Measurements from ENCODE around the gene TBX22.
"Not testable (repeated sequence)": the region's sequence is repeated elsewhere in the genome, so short reads cannot be mapped to it uniquely, and the experiment has no call there.

The TBX22 gene, protein sequence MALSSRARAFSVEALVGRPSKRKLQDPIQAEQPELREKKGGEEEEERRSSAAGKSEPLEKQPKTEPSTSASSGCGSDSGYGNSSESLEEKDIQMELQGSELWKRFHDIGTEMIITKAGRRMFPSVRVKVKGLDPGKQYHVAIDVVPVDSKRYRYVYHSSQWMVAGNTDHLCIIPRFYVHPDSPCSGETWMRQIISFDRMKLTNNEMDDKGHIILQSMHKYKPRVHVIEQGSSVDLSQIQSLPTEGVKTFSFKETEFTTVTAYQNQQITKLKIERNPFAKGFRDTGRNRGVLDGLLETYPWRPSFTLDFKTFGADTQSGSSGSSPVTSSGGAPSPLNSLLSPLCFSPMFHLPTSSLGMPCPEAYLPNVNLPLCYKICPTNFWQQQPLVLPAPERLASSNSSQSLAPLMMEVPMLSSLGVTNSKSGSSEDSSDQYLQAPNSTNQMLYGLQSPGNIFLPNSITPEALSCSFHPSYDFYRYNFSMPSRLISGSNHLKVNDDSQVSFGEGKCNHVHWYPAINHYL

DNA sequence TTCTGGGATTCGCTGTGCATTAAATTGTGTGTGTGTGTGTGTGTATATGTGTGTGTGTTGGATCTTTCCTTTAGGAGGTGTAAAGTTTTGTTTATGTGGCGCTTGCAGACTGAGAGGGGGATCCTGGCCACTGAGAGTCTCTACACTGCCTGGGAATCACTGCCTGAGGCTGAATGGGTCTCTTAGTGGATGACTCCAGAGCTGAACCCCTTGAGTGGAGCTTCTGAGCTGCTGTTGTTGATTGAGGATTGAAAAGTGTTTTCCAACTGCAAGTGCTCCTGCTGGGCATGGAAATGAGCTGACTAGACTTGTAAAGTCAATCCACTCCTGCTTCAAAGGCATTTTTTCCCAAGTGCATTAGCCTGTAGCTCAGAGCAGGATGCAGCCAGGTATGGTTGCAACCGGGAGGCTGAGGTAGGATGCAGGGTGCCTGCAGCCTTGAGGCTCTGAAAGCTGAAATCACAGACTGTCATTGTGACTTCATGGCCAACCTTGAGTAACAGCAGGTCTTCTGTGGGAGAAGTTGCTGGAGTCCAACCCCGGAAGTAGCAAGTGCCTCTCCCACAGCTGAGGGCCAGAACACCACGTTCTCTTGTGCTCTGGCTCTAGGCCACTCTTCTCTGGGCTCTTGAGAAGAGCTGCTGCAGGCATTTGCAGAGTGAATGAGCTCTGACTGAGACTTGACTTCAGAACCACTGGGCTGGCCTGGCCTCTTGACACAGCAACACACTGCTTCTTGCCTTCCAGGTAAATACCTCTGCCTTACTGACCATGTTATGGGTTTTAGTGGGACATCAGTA is at the start of gene TBX22:
Gene TBX22, plus strand, starts transcription at position 613 of the 800 bp plus-strand sequence. CDS start 7,517 bp downstream, outside the sequence.
- in situ Hi-C loops (cut with MboI; ENCODE audit: low sequenced_read_pairs) = no loop called here

DNA sequence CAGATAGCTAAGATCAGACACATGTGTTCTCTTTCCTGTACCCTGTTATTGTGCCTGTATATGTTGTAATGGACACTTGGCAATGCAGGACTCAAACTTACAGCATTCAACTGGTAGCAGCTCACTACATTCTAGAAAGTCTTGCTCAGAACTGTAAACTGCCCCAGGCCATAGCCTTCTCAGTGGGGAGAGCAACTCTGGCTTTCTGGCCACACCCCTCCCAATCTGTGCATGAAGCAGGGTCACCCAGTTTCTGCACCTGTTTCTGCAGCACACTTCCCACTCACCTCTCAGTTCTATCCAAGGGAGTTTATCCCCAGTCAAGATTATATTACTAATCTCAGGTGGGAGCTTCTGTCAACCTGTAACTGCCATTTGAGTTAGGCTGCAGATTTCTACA is 38.9 kb upstream of the TBX22 start:
- in situ Hi-C loops (cut with MboI; ENCODE audit: low sequenced_read_pairs) = no loop called here

DNA sequence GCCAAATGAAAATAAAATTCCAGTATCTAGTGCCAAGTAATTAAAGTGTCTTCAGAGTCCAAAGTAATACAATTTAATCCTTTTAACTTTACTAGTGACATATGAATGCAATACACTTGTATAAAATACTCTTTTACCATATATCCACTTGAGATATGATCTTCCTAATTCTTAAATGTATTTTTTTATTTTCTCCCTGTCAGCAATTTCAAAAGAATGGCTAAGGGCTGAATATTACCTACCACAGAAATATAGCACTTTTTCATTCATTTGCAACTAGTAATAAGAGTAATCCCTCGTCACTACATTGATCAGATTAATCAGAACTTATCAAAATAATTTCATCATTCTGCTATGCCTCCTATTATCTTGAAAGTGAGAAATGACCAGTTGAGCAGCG is 10.1 kb upstream of the TBX22 start:
- in situ Hi-C loops (cut with MboI; ENCODE audit: low sequenced_read_pairs) = no loop called here

DNA sequence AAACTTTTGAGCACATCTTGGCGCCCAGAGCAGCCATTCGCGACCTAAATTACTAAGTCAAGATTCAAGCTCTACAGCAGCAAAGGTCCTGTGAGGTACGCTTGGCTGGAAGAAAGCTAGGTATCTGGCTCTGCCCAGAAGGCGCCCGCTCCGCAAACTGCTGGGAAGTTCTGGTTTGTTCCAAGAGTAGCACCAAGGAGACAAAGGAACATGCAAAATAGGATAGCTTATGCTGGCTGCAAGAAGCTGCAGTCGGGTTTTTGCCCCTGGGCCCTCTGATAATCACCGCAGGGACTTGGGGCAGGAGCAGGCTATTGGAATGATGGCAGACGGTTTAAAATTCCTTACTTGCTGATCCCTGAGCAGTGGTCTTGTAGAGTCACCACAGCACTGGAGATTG is 3.0 kb upstream of the TBX22 start:
- in situ Hi-C loops (cut with MboI; ENCODE audit: low sequenced_read_pairs) = no loop called here

DNA sequence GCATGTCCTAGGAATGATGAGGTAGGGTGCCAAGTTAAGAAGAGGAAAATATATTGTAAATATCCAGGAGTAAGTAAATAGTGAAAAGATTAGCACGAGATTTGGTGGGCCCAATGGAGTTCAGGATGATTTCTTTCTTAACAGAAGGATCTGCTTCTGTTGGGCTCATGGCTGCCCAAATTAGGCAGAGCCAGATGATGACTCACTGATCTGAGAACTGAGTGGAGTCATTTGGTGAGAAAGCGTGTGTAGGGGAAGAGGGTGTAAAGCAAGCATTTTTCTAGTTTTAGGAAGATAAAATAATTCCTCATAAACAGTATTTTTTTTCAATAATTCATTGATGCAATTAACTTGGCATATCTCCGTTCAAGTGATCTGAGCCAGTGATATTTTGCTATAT is 1.6 kb downstream of the TBX22 start:
- in situ Hi-C loops (cut with MboI; ENCODE audit: low sequenced_read_pairs) = no loop called here

DNA sequence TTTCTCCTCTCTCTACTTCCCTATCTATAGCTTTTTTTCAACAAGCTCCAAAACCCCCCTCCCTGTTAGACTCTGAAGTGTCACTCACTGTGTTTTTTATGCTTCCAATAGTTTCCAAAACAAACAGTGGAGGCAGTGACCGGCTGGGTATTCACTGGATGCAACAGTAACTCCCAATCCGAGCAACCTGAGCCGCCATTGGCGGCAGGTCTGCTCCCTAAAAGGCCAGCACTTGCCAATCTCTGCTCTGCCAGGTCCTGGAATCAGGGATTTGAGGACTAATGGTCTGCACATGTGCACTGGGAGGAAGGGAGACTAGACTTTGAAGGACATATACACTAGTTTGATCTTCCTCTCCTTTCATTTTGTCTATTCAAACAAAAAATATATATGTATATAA is 7.1 kb downstream of the TBX22 start:
- in situ Hi-C loops (cut with MboI; ENCODE audit: low sequenced_read_pairs) = no loop called here

DNA sequence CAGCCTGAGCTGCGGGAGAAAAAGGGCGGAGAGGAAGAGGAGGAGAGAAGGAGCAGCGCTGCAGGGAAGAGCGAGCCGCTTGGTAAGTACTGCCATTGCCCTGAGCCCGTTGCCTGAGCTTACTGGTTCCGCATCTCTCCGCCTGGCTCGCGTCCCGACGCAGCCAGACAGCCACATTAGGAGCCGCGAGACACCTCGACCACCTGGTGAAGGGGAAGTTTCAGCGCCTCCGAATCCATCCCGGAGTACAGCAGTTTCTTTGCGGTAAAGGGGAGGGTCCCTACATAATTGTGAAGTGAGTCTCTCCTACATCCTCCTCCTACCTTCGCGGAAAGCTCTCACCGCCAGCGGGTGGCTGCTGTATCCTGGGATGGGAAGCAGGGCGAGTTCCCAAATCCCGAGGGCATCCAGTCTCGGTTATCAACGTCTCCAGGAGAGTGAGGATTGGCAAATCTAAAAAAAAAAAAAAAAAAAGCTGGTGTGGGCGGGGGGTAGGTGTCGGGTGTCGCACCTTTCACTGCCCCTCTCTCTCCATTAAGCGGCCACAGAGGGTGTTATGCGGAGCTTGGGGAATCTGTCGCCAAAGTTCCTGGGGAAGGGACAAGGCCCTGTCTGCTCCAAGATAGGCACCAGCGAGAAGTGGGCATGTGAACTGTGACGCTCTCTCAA is 7.9 kb downstream of the TBX22 start:
- in situ Hi-C loops (cut with MboI; ENCODE audit: low sequenced_read_pairs) = no loop called here

DNA sequence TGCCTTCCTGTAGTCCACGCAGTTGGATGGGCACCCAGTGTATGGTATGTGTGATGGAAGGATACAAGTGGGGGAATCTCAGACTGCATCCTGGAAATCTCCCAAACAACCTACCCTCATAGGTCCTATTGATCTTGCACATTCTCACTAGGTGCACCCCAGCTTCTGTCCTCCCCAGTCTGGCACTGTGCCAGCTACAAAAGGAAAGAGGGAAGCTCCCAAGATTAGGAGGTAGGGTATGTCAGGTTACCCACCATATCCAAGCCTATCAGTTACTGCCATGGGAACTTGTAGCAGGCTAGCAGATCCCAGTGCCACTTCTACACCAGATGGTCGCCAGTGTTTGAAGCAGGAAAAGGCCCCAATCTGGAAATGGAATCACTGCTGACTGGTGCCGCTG is 11.6 kb downstream of the TBX22 start:
- in situ Hi-C loops (cut with MboI; ENCODE audit: low sequenced_read_pairs) = no loop called here

DNA sequence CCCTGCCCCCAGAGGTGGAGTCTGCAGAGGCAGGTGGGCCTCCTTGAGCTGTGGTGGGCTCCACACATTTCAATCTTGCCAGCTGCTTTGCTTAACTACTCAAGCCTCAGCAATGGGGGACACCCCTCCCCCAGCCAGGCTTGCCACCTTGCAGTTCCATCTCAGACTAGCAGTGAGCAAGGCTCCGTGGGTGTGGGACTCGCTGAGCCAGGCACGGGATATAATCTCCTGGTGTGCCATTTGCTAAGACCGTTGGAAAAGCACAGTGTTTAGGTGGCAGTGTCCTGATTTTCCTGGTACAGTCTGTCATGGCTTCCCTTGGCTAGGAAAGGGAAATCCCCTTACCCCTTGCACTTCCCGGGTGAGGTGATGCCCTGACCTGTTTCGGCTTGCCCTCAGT is 51.6 kb downstream of the TBX22 start:
- in situ Hi-C loops (cut with MboI; ENCODE audit: low sequenced_read_pairs) = not testable (repeated sequence)

DNA sequence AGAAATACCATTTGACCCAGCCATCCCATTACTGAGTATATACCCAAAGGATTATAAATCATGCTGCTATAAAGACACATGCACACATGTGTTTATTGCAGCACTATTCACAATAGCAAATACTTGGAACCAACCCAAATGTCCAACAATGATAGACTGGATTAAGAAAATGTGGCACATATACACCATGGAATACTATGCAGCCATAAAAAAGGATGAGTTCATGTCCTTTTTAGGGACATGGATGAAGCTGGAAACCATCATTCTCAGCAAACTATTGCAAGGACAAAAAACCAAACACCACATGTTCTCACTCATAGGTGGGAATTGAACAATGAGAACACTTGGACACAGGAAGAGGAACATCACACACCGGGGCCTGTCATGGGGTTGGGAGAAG is 61.1 kb downstream of the TBX22 start:
- in situ Hi-C loops (cut with MboI; ENCODE audit: low sequenced_read_pairs) = not testable (repeated sequence)
